ENCODE measurements around the gene VSTM4.

- TF ChIP-seq EZH2 (IDR thresholded peaks at IDR 0.05; ENCODE audit: low read length): no peak
- TF ChIP-seq CTCF (optimal IDR thresholded peaks at IDR 0.05 in 1 of 3, IDR thresholded peaks at IDR 0.05 in 1 of 3, conservative IDR thresholded peaks at IDR 0.05 in 1 of 3; ENCODE audit: extremely low read depth in 1 of 3, insufficient read depth in 2 of 3, low read length in 3 of 3): no peak
These were observed 79.4 kb downstream of the VSTM4 start for GRCh38 chr10:49035920-49036319.
